Right atrium auricular region (tissue), 2 donors: ENCODE results near the gene ZNF784. TPM values are rescaled to one million over a fixed set of nuclear protein-coding genes. Genes with fewer than 3 reads are reported as not detected.
A peak's percentile ranks its signal among the peaks of the same experiment; 100 is the strongest.

Source experiments
- DNase-seq: peaks from one replicate; pipeline ENCODE4 v3.0.0-alpha.2; 2019; ENCODE audit warnings: low spot score
- H3K27ac ChIP-seq, 2 donors: fragments of 200-600 bp; sonication (generic); 1 replicate in 1 of 2; 2 replicates in 1 of 2; pipeline ENCODE4 v1.5.1; 2016 to 2019
- H3K27me3 ChIP-seq, 2 donors: fragments of 200-600 bp; sonication (generic); one replicate each; pipeline versions ENCODE4 v1.5.1 to v1.6.0; 2017 to 2019
- H3K36me3 ChIP-seq: fragments of 200-600 bp; sonication (generic); one replicate; pipeline ENCODE4 v1.5.1; 2016
- H3K4me1 ChIP-seq, 2 donors: fragments of 200-600 bp; sonication (generic); one replicate each; pipeline versions ENCODE4 v1.5.1 to v1.6.0; 2017 to 2019
- H3K4me3 ChIP-seq, 2 donors: fragments of 200-600 bp; sonication (generic); 1 replicate in 1 of 2; 2 replicates in 1 of 2; pipeline ENCODE4 v1.5.1; 2017 to 2019; ENCODE audit warnings: mild to moderate bottlenecking in 1 of 2, moderate library complexity in 1 of 2
- H3K9me3 ChIP-seq, 2 donors: fragments of 200-600 bp; sonication (generic); one replicate each; pipeline ENCODE4 v1.5.1; 2019
- total RNA-seq, 2 donors: library from RNA; depleted of rRNA; stranded (reverse); fragments of >200 nt; gene quantifications; one replicate each; pipeline ENCODE4 v1.1.0, GENCODE V29; 2016
- TF ChIP-seq, protein P1 (sequence below), 2 donors: fragments of 200-600 bp; sonication (generic); IDR thresholded peaks; one replicate each; pipeline ENCODE4 v1.5.1; 2019; ENCODE audit warnings: antibody characterized with exemption in 2 of 2

Gene ZNF784
- total RNA-seq, 2 donors from 2014 or later: 7.8 to 10.6 TPM

DNA sequence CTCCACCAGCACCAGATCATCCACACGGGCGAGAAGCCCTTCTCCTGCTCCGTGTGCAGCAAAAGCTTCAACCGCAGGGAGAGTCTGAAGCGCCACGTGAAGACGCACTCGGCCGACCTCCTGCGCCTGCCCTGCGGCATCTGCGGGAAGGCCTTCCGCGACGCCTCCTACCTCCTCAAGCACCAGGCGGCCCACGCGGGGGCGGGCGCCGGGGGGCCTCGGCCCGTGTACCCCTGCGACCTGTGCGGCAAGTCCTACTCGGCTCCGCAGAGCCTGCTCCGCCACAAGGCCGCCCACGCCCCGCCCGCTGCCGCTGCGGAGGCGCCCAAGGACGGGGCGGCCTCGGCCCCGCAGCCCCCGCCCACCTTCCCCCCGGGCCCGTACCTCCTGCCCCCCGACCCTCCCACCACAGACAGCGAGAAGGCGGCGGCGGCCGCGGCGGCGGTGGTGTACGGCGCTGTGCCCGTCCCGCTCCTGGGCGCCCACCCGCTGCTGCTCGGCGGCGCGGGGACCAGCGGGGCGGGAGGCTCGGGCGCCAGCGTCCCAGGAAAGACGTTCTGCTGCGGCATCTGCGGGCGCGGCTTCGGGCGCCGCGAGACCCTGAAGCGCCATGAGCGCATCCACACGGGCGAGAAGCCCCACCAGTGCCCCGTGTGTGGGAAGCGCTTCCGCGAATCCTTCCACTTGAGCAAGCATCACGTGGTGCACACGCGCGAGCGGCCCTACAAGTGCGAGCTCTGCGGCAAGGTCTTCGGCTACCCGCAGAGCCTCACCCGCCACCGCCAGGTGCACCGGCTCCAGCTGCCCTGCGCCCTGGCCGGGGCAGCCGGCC is 9.4 kb downstream of the ZNF784 start:
- TF ChIP-seq, protein P1, sequence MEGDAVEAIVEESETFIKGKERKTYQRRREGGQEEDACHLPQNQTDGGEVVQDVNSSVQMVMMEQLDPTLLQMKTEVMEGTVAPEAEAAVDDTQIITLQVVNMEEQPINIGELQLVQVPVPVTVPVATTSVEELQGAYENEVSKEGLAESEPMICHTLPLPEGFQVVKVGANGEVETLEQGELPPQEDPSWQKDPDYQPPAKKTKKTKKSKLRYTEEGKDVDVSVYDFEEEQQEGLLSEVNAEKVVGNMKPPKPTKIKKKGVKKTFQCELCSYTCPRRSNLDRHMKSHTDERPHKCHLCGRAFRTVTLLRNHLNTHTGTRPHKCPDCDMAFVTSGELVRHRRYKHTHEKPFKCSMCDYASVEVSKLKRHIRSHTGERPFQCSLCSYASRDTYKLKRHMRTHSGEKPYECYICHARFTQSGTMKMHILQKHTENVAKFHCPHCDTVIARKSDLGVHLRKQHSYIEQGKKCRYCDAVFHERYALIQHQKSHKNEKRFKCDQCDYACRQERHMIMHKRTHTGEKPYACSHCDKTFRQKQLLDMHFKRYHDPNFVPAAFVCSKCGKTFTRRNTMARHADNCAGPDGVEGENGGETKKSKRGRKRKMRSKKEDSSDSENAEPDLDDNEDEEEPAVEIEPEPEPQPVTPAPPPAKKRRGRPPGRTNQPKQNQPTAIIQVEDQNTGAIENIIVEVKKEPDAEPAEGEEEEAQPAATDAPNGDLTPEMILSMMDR (IDR thresholded peaks at IDR 0.05): no peak
- Histone ChIP-seq H3K27me3 (no peaks in the 10 kb centered on the region), H3K36me3 (peaks cover 39% of the 10 kb centered on the region), H3K9me3 (no peaks in the 10 kb centered on the region), H3K27ac (no peak overlapping the region), H3K4me3 (no peak overlapping the region), H3K4me1 (peaks cover 0 to 30% of the 10 kb centered on the region in 2 donors)
- no peak for DNase-seq

DNA sequence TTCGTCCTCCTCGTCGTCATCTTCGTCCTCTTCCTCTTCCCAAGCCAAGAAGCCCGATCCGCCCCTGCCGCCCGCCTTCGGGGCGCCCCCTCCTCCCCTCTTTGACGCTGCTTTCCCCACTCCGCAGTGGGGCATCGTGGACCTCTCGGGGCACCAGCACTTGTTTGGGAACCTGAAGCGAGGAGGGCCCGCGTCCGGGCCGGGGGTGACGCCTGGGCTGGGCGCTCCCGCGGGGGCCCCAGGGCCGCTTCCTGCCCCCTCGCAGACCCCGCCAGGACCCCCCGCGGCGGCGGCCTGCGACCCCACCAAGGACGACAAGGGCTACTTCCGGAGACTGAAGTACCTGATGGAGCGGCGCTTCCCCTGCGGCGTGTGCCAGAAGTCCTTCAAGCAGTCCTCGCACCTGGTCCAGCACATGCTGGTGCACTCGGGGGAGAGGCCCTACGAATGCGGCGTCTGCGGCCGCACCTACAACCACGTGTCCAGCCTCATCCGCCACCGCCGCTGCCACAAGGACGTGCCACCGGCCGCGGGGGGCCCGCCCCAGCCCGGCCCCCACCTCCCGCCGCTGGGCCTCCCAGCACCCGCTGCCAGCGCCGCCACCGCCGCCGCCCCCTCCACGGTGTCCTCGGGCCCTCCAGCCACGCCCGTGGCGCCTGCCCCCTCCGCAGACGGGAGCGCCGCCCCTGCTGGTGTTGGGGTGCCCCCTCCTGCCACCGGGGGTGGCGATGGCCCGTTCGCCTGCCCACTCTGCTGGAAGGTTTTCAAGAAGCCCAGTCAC is 10.2 kb downstream of the ZNF784 start:
- TF ChIP-seq, protein P1 (IDR thresholded peaks at IDR 0.05): no peak
- H3K4me3 ChIP-seq: no peak overlapping the region
- no peaks in the 10 kb centered on the region for H3K9me3 ChIP-seq
- DNase-seq: no peak
- peaks cover 0 to 36% of the 10 kb centered on the region in 2 donors for H3K4me1 ChIP-seq
- H3K27ac ChIP-seq: no peak overlapping the region
- no peaks in the 10 kb centered on the region for H3K27me3 ChIP-seq
- H3K36me3 ChIP-seq: peaks cover 47% of the 10 kb centered on the region

DNA sequence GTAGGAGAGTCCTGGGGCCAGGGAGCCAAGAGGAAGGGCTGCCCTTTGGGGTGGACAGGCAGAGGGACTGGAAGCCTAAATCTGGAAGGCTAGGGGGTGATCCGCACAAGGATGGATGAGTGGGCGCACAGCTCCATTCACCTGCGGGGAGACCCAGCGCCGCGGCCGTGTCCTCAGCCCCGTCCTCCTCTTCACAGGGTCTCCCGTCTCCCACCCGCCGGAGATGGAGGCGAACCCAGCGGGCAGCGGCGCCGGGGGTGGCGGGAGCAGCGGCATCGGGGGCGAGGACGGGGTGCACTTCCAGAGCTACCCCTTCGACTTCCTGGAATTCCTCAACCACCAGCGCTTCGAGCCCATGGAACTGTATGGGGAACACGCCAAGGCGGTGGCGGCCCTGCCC is 11.0 kb downstream of the ZNF784 start:
- peaks cover 0 to 40% of the 10 kb centered on the region in 2 donors for H3K4me1 ChIP-seq
- no peaks in the 10 kb centered on the region for H3K9me3 ChIP-seq
- no peak overlapping the region for H3K4me3 ChIP-seq
- TF ChIP-seq, protein P1 (IDR thresholded peaks at IDR 0.05): no peak
- H3K27me3 ChIP-seq: no peaks in the 10 kb centered on the region
- H3K27ac ChIP-seq: peak overlapping the region; percentile 68 to 92
- H3K36me3 ChIP-seq: peaks cover 48% of the 10 kb centered on the region
- DNase-seq: no peak

DNA sequence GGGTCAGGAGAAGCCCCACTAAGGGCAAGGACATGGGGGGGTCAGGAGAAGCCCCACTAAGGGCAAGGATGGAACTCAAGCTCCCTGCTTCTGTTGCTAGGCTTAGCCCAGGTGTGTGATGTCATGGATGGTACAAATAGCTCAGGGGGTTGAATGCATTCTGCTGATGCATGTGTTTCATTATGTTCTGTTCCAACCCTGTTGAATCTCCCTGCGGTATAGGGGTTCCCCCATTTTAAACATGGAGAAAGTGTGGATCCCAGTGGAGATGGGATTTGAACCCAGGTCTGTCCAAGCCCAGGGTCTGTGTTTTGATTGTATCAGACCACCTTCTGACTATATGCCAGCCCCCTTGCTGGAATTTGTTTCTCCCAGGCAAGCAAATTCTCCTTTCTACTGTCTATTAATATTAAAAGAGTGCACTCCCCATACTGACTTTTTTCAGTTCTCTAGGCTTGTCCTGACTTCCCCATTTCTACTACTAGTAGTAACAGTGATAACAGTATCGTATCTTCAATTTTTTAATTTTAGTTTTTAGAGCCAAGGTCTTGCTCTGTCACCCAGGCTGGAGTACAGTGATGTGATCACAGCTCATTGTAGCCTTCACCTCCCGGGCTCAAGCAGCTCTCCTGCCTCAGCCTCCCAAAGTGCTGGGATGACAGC is 12.3 kb downstream of the ZNF784 start:
- no peak overlapping the region for H3K4me3 ChIP-seq
- peaks cover 38% of the 10 kb centered on the region for H3K36me3 ChIP-seq
- DNase-seq: no peak
- TF ChIP-seq, protein P1 (IDR thresholded peaks at IDR 0.05): no peak
- H3K4me1 ChIP-seq: peaks cover 0 to 41% of the 10 kb centered on the region in 2 donors
- no peaks in the 10 kb centered on the region for H3K9me3 ChIP-seq
- no peaks in the 10 kb centered on the region for H3K27me3 ChIP-seq
- H3K27ac ChIP-seq: peak overlapping the region; percentile 68 to 92

DNA sequence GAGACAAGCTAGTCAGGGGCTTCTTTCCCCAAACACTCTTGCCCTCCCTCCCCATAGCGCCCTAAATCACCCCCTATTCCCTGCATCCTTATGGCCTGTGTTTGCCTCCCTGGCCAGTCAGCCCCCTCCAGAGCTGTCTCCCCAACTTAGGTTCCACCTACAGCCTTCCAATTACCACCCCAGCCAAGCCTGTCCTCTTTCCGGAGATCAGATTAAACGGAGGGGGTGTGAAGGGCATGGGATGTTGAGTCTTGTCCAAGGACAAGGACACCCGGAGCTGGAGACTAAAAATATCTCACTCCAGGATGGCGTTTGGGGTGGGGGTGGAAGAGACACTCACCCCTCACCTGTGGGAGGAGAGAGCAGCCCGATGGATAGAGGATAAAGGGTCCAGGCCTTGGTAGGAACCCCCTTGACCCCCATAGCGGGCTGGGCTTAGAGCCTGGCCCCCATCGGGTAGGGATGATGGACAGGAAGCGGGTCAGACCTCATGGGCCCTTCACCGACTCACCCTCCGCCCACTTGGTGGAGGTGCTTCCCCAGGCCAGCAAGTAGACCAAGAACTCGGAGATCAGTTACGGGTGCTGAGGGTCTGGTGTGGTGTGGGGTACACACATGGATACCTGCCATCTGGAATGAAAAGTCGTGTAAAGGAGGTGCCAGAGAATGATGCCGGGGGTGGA is 12.9 kb downstream of the ZNF784 start:
- Histone ChIP-seq H3K36me3 (peaks cover 38% of the 10 kb centered on the region), H3K4me3 (peak overlapping the region in 1 of 2 donors; percentile 11), H3K27ac (peak overlapping the region; percentile 68 to 92), H3K4me1 (peaks cover 0 to 48% of the 10 kb centered on the region in 2 donors), H3K27me3 (no peaks in the 10 kb centered on the region), H3K9me3 (no peaks in the 10 kb centered on the region)
- TF ChIP-seq, protein P1 (IDR thresholded peaks at IDR 0.05): no peak
- no peak for DNase-seq
